GM23248 (cell line): Measurements from ENCODE around the gene FBXW7. TPM values are rescaled to one million over a fixed set of nuclear protein-coding genes. Genes with fewer than 3 reads are reported as not detected.

Experiments used
- DNase-seq: peaks from one replicate; pipeline ENCODE4 v3.0.0-alpha.2; 2015
- H2AFZ ChIP-seq: fragments of 200-600 bp; sonication (generic); 2 replicates; pipeline ENCODE4 v1.6.1; 2016; ENCODE audit warnings: antibody characterized with exemption
- H3F3A ChIP-seq: fragments of 200-600 bp; sonication (generic); 2 replicates; pipeline ENCODE4 v1.6.1; 2016; ENCODE audit warnings: mild to moderate bottlenecking, antibody characterized with exemption, mixed run types; ENCODE audit not compliant: insufficient read depth
- H3K27ac ChIP-seq: fragments of 200-600 bp; sonication (generic); 2 replicates; pipeline ENCODE4 v1.5.1; 2016; ENCODE audit warnings: mild to moderate bottlenecking
- H3K27me3 ChIP-seq: fragments of 200-600 bp; sonication (generic); replicated peaks from 2 replicates; pipeline ENCODE4 v1.6.1; 2016; ENCODE audit warnings: mild to moderate bottlenecking; ENCODE audit not compliant: insufficient read depth
- H3K36me3 ChIP-seq: fragments of 200-600 bp; sonication (generic); 2 replicates; pipeline ENCODE4 v1.6.1; 2016; ENCODE audit warnings: low read depth, mild to moderate bottlenecking
- H3K4me1 ChIP-seq: fragments of 200-600 bp; sonication (generic); 2 replicates; pipeline ENCODE4 v1.6.1; 2016; ENCODE audit warnings: mild to moderate bottlenecking; ENCODE audit not compliant: insufficient read depth
- H3K4me2 ChIP-seq: fragments of 200-600 bp; sonication (generic); one replicate; pipeline ENCODE4 v1.6.1; 2016; ENCODE audit warnings: mild to moderate bottlenecking; ENCODE audit not compliant: unreplicated experiment
- H3K4me3 ChIP-seq: fragments of 200-600 bp; sonication (generic); 2 replicates; pipeline ENCODE4 v1.5.1; 2016; ENCODE audit warnings: mild to moderate bottlenecking
- H3K79me2 ChIP-seq: fragments of 200-600 bp; sonication (generic); 2 replicates; pipeline ENCODE4 v1.6.1; 2016; ENCODE audit warnings: mild to moderate bottlenecking; ENCODE audit not compliant: insufficient read depth
- H3K9ac ChIP-seq: fragments of 200-600 bp; sonication (generic); 2 replicates; pipeline ENCODE4 v1.6.1; 2016; ENCODE audit warnings: mild to moderate bottlenecking
- H3K9me2 ChIP-seq: fragments of 200-600 bp; sonication (generic); 2 replicates; pipeline ENCODE4 v1.6.1; 2016; ENCODE audit warnings: mixed run types, mild to moderate bottlenecking, moderate library complexity; ENCODE audit not compliant: insufficient read depth
- H3K9me3 ChIP-seq: fragments of 200-600 bp; sonication (generic); one replicate; pipeline ENCODE4 v1.6.1; 2017; ENCODE audit warnings: low read depth
- H4K20me1 ChIP-seq: fragments of 200-600 bp; sonication (generic); 2 replicates; pipeline ENCODE4 v1.6.0; 2016; ENCODE audit not compliant: insufficient read depth
- EZH2 ChIP-seq: fragments of 200-600 bp; sonication (generic); IDR thresholded peaks from 2 replicates; pipeline ENCODE4 v1.6.1; 2018; ENCODE audit warnings: antibody characterized with exemption, mild to moderate bottlenecking; ENCODE audit not compliant: insufficient read depth, poor library complexity, severe bottlenecking
- EZH2phosphoT487 ChIP-seq: fragments of 200-600 bp; sonication (generic); IDR thresholded peaks from 2 replicates; pipeline ENCODE4 v1.6.1; 2018; ENCODE audit warnings: antibody characterized with exemption, moderate library complexity, mild to moderate bottlenecking, low read depth; ENCODE audit not compliant: insufficient read depth
- WGBS, 2 experiments: methylation state at CpG; one replicate each; pipeline ENCODE4 v1.1.6; 2015 to 2017; ENCODE audit warnings: low lambda C conversion rate in 2 of 2, low coverage in 1 of 2; ENCODE audit errors: missing lambda C conversion rate in 2 of 2; 5-methylcytosine and 5-hydroxymethylcytosine counted together
- in situ Hi-C: fragments of 300-500 bp; cut with MboI; formaldehyde crosslinking; loops from 2 replicates; pipeline ENCODE4 v1.15.0; 2020
- polyA plus RNA-seq: library from polyadenylated mRNA; unstranded; fragments of >200 nt; fragmentation: Nextera tagmentation; extraction: Ambion mirVana; gene quantifications from 2 replicates; pipeline ENCODE4 v1.2.1, GENCODE V29; 2016
- total RNA-seq: library from RNA; depleted of rRNA; stranded (reverse); fragments of >200 nt; shearing (Covaris generic); gene quantifications from 2 replicates; pipeline ENCODE4 v1.2.3, GENCODE V29; 2014

The FBXW7 gene
- total and polyA plus RNA-seq, 2 experiments from 2014 or later, result 8.8 to 29.0 TPM

GRCh38 chr4:152323221-152323620 lies 212.7 kb downstream of the FBXW7 start:
- WGBS, 2 experiments, result 11 to 13% methylated on average over 1 of the region's 1 CpG
- no peak overlapping the region for H3K4me3 ChIP-seq
- no peak overlapping the region for H3K27ac ChIP-seq
- TF ChIP-seq EZH2, result no peak
- no peak for TF ChIP-seq EZH2phosphoT487
- in situ Hi-C loops, result no loop called here
- no peak for DNase-seq
- H3F3A ChIP-seq, result no peaks in the 10 kb centered on the region
- no peaks in the 10 kb centered on the region for H3K79me2 ChIP-seq
- no peak overlapping the region for H2AFZ ChIP-seq
- no peaks in the 10 kb centered on the region for H3K9me2 ChIP-seq
- peaks cover 56% of the 10 kb centered on the region for H3K36me3 ChIP-seq
- H3K9me3 ChIP-seq, result no peaks in the 10 kb centered on the region
- no peak overlapping the region for H3K9ac ChIP-seq
- peaks cover 3% of the 10 kb centered on the region for H3K4me1 ChIP-seq
- no peaks in the 10 kb centered on the region for H3K27me3 ChIP-seq
- no peaks in the 10 kb centered on the region for H4K20me1 ChIP-seq
- H3K4me2 ChIP-seq, result no peak overlapping the region

DNA sequence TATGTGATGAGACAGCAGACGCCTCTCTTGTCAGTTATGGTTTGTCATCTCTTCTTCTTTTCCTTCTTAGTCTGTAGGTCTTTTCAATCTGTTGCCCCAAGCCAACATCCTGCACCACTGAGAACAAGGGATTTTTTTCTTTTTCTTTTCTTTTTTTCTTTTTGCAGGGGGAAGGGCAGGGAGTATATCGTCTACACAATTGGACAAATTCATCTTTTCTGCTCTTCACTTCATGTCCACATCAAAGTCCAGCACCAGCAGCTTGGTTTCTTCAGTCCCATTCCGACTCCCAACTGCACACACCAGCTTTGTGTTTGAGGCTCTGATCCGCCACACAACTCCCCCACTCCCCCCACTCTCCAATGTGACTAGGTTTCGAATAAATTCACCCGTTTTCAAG lies 213.2 kb downstream of the FBXW7 start:
- WGBS, 2 experiments, result 72 to 79% methylated on average over 6 of the region's 6 CpGs
- in situ Hi-C loops, result no loop called here
- TF ChIP-seq EZH2 (no peak), EZH2phosphoT487 (no peak)

GRCh38 chr4:152321923-152322322 lies 214.0 kb downstream of the FBXW7 start:
- H3K36me3 ChIP-seq, result peaks cover 44% of the 10 kb centered on the region
- WGBS, 2 experiments, result 11 to 14% methylated on average over 1 of the region's 1 CpG
- H3K4me1 ChIP-seq, result peaks cover 6% of the 10 kb centered on the region
- TF ChIP-seq EZH2phosphoT487 (no peak), EZH2 (no peak)
- H3K4me3 ChIP-seq, result no peak overlapping the region
- peak; percentile 16 for DNase-seq
- H3K9me2 ChIP-seq, result no peaks in the 10 kb centered on the region
- H3K79me2 ChIP-seq, result no peaks in the 10 kb centered on the region
- H2AFZ ChIP-seq, result no peak overlapping the region
- H3F3A ChIP-seq, result peaks cover 6% of the 10 kb centered on the region
- H4K20me1 ChIP-seq, result no peaks in the 10 kb centered on the region
- no peak overlapping the region for H3K27ac ChIP-seq
- no peaks in the 10 kb centered on the region for H3K9me3 ChIP-seq
- in situ Hi-C loops, result no loop called here
- H3K27me3 ChIP-seq, result no peaks in the 10 kb centered on the region
- H3K4me2 ChIP-seq, result no peak overlapping the region
- no peak overlapping the region for H3K9ac ChIP-seq

More for the DNA sequence above, 213.2 kb downstream of the FBXW7 start:
- no peaks in the 10 kb centered on the region for H3K79me2 ChIP-seq
- H3K4me1 ChIP-seq, result no peaks in the 10 kb centered on the region; the same call in 1 of the 2 replicates
- H3K9me3 ChIP-seq, result no peaks in the 10 kb centered on the region
- no peak overlapping the region for H3K4me2 ChIP-seq
- H3K9ac ChIP-seq, result no peak overlapping the region
- no peaks in the 10 kb centered on the region for H3K27me3 ChIP-seq
- no peak overlapping the region for H3K4me3 ChIP-seq
- DNase-seq, result no peak
- H3K27ac ChIP-seq, result no peak overlapping the region
- H3K36me3 ChIP-seq, result peaks cover 52% of the 10 kb centered on the region
- H2AFZ ChIP-seq, result no peak overlapping the region
- H3F3A ChIP-seq, result peaks cover 2% of the 10 kb centered on the region
- no peaks in the 10 kb centered on the region for H4K20me1 ChIP-seq
- H3K9me2 ChIP-seq, result no peaks in the 10 kb centered on the region

DNA sequence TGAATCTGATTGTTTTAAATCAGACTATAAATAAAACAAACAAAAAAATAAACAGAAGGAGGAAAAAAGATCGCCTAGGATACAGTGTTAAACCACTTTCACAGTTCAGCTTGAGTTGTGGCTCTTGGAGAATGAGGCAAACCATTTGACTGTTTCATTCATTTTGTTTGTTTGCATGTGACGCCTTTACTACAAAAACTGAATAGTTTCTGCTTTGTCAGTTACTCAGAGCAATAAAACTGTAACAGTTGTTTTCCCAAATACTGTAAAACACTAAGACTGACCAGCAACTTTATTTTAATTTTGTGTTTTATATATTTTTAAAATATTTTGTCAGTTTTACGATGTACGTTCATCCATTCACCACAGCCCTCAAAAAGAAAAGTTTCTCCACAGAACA lies 214.5 kb downstream of the FBXW7 start:
- Histone ChIP-seq H3K27me3 (no peaks in the 10 kb centered on the region), H3K4me1 (peaks cover 11% of the 10 kb centered on the region), H3K9ac (no peak overlapping the region), H2AFZ (no peak overlapping the region), H3K36me3 (peaks cover 42% of the 10 kb centered on the region), H3K4me2 (no peak overlapping the region), H3K79me2 (no peaks in the 10 kb centered on the region), H3K9me3 (no peaks in the 10 kb centered on the region), H3K4me3 (no peak overlapping the region), H3F3A (peaks cover 6% of the 10 kb centered on the region), H3K27ac (no peak overlapping the region), H3K9me2 (no peaks in the 10 kb centered on the region), H4K20me1 (no peaks in the 10 kb centered on the region)
- no peak for DNase-seq
- in situ Hi-C loops, result no loop called here
- TF ChIP-seq EZH2 (no peak), EZH2phosphoT487 (no peak)
- WGBS, 2 experiments, result 91 to 94% methylated on average over 4 of the region's 4 CpGs

DNA sequence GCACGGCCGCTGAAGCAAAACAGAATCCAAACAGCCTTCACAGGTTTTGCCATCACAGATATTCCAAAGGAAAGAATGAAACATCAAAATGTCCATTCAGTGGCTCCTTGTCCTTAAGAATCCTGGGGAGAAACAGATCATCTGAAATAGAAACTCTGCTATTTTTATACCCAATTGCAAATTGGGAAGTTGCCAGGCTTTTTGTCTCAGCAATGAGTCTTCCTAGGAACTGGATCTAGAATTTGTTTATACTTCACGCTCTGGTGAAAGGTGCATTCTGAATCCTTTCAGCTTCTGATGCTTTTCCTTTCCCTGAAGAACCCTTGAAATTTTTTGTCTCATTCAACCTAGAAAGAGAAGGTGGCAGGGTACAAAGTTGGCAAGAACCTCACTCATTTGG lies 218.9 kb downstream of the FBXW7 start:
- DNase-seq, result peak; percentile 65

More for the DNA sequence above, 218.9 kb downstream of the FBXW7 start:
- WGBS, 2 experiments, result 84 to 85% methylated on average over 3 of the region's 3 CpGs
- TF ChIP-seq EZH2 (no peak), EZH2phosphoT487 (no peak)
- in situ Hi-C loops, result no loop called here
- Histone ChIP-seq H4K20me1 (no peaks in the 10 kb centered on the region), H2AFZ (no peak overlapping the region), H3K9ac (no peak overlapping the region), H3K27me3 (no peaks in the 10 kb centered on the region), H3K36me3 (peaks cover 10% of the 10 kb centered on the region; the same call in 1 of the 2 replicates), H3K4me3 (no peak overlapping the region), H3F3A (peaks cover 6% of the 10 kb centered on the region), H3K9me2 (no peaks in the 10 kb centered on the region), H3K79me2 (no peaks in the 10 kb centered on the region), H3K27ac (no peak overlapping the region), H3K4me1 (peaks cover 11% of the 10 kb centered on the region), H3K4me2 (no peak overlapping the region), H3K9me3 (no peaks in the 10 kb centered on the region)
